Measurements from ENCODE around the gene NLRP6.
"Not testable (repeated sequence)": the region's sequence is repeated elsewhere in the genome, so short reads cannot be mapped to it uniquely, and the experiment has no call there.

- not testable (repeated sequence) for TF ChIP-seq POLR2A, CTCF (IDR thresholded peaks at IDR 0.05)
Measured at GRCh38 chr11:238346-238745, 39.9 kb upstream of the NLRP6 start.

Measured in gastroesophageal sphincter (tissue), 3 donors.